K562 (cell line): ENCODE measurements around the gene SRGN. TPM values are rescaled to one million over a fixed set of nuclear protein-coding genes. Genes with fewer than 3 reads are reported as not detected.
"Not testable (repeated sequence)": the region's sequence is repeated elsewhere in the genome, so short reads cannot be mapped to it uniquely, and the experiment has no call there.

Source experiments
- ATAC-seq: fragments of 200-7000 bp; cut with Tn5 transposase; 3 replicates; pipeline ENCODE4 v1.9.1; 2020; ENCODE audit warnings: moderate library complexity
- BruUV-seq: library from RNA; stranded (reverse); fragments of 400-500 nt; replicated peaks from 2 replicates; lab custom pipeline; 2021; lab: Mats Ljungman, UMichigan
- CTCF ChIA-PET: fragments of 300-600 bp; formaldehyde crosslinking; extraction: SDS; loops from one replicate; lab custom pipeline; 2021; ENCODE audit warnings: low intra/inter-chr PET ratio; lab: Yijun Ruan, JAX
- POLR2A ChIA-PET: fragments of 300-600, 350-650 bp; sonication (Branson Sonifier 250); formaldehyde crosslinking; extraction: SDS; loops from one replicate; lab custom pipeline; 2021; ENCODE audit warnings: antibody characterized with exemption, inconsistent platforms; lab: Yijun Ruan, JAX
- DNase-seq, 4 experiments: peaks; one replicate each; pipeline versions ENCODE4 v3.0.0 to v3.0.0-alpha.2; 2011 to 2018; ENCODE audit warnings: low spot score in 3 of 4, mixed read lengths in 3 of 4; ENCODE audit errors: extremely low read depth in 1 of 4
- FAIRE-seq: peaks from 2 replicates; lab custom pipeline; 2011; peaks lifted over from hg19 to GRCh38; lab: Jason Lieb, UNC
- H2AFZ ChIP-seq: 2 replicates; pipeline ENCODE4 v1.6.0; 2011; ENCODE audit warnings: low read depth, low read length, control low read depth, inconsistent platforms
- H3K27ac ChIP-seq: fragments of 200-600 bp; 3 replicates; pipeline ENCODE4 v1.8.0; 2011; ENCODE audit warnings: low read depth, mild to moderate bottlenecking, control low read depth, inconsistent platforms, low read length, moderate library complexity, mixed read lengths; ENCODE audit errors: extremely low read depth
- H3K27me3 ChIP-seq, 2 experiments: fragments of 300-600 bp in 1 of 2; 2 replicates in 1 of 2; 3 replicates in 1 of 2; pipeline versions ENCODE4 v1.6.0 to v1.8.0; 2011; ENCODE audit warnings: inconsistent platforms in 2 of 2, low read length in 2 of 2, mild to moderate bottlenecking in 1 of 2, mixed read lengths in 1 of 2, moderate library complexity in 1 of 2; ENCODE audit not compliant: control insufficient read depth in 2 of 2, insufficient read depth in 2 of 2
- H3K36me3 ChIP-seq: fragments of 300-600 bp; 3 replicates; pipeline ENCODE4 v1.8.0; 2011; ENCODE audit warnings: mild to moderate bottlenecking, low read length, inconsistent platforms; ENCODE audit not compliant: control insufficient read depth, insufficient read depth
- H3K4me1 ChIP-seq, 2 experiments: fragments of 200-600 bp in 1 of 2; replicated peaks in 1 of 2; 2 replicates in 1 of 2; 3 replicates in 1 of 2; pipeline versions ENCODE4 v1.5.1 to v1.8.0; 2011; ENCODE audit warnings: inconsistent platforms in 2 of 2, low read length in 2 of 2, mild to moderate bottlenecking in 1 of 2, mixed read lengths in 1 of 2, moderate library complexity in 1 of 2; ENCODE audit not compliant: control insufficient read depth in 2 of 2, insufficient read depth in 2 of 2
- H3K4me2 ChIP-seq: 2 replicates; pipeline ENCODE4 v1.6.1; 2011; ENCODE audit warnings: low read length, control low read depth, inconsistent platforms, mixed read lengths; ENCODE audit not compliant: insufficient read depth
- H3K4me3 ChIP-seq: fragments of 200-600 bp; sonication (generic), shearing (Covaris generic); 2 replicates; pipeline ENCODE4 v1.5.1; 2016; ENCODE audit warnings: control low read depth, inconsistent platforms
- H3K79me2 ChIP-seq: fragments of 200-600 bp; 3 replicates; pipeline ENCODE4 v1.8.0; 2011; ENCODE audit warnings: low read length, inconsistent platforms; ENCODE audit not compliant: control insufficient read depth, insufficient read depth
- H3K9ac ChIP-seq, 2 experiments: 2 replicates each; pipeline versions ENCODE4 v1.6.0 to v1.6.1; 2011; ENCODE audit warnings: low read depth in 2 of 2, low read length in 2 of 2, control low read depth in 1 of 2, inconsistent platforms in 1 of 2, mild to moderate bottlenecking in 1 of 2, mixed read lengths in 1 of 2; ENCODE audit not compliant: insufficient read depth in 1 of 2
- H3K9me1 ChIP-seq: one replicate; pipeline ENCODE4 v1.6.0; 2011; ENCODE audit warnings: inconsistent platforms, mild to moderate bottlenecking, low read length, moderate library complexity; ENCODE audit not compliant: control insufficient read depth, insufficient read depth
- H3K9me3 ChIP-seq: replicated peaks from 2 replicates; pipeline ENCODE4 v1.5.1; 2011; ENCODE audit warnings: low read depth, low read length, inconsistent platforms; ENCODE audit not compliant: control insufficient read depth, insufficient read depth
- H4K20me1 ChIP-seq: replicated peaks from 2 replicates; pipeline ENCODE4 v1.6.1; 2011; ENCODE audit warnings: low read length, inconsistent platforms, mixed read lengths; ENCODE audit not compliant: control insufficient read depth, insufficient read depth
- CBFA2T3 ChIP-seq: fragments of 450-650 bp; IDR thresholded peaks from 2 replicates; pipeline ENCODE4 v1.6.1; 2017
- CTCF ChIP-seq, 3 experiments: IDR thresholded peaks in 2 of 3; conservative IDR thresholded peaks in 1 of 3; 2 replicates each; pipeline ENCODE4 v1.5.1; 2011 to 2012; ENCODE audit warnings: low read length in 3 of 3, mild to moderate bottlenecking in 3 of 3, control low read depth in 2 of 3, improper control_type of control experiment in 1 of 3, inconsistent platforms in 1 of 3, low read depth in 1 of 3, mixed read lengths in 1 of 3, moderate library complexity in 1 of 3; ENCODE audit not compliant: insufficient read depth in 2 of 3
- KDM1A ChIP-seq, 2 experiments: fragments of 450-650 bp; IDR thresholded peaks; 2 replicates each; pipeline ENCODE4 v1.6.1; 2016; ENCODE audit warnings: mild to moderate bottlenecking in 2 of 2
- ZNF121 ChIP-seq: sonication (generic); formaldehyde crosslinking; conservative IDR thresholded peaks from 2 replicates; pipeline ENCODE4 v1.8.0; 2022; ENCODE audit warnings: missing genetic modification reagents
- WGBS: fragments of 100-300 bp; shearing (Covaris generic); methylation state at CpG from one replicate; pipeline ENCODE4 v1.1.6; 2016; ENCODE audit warnings: low coverage, mixed read lengths; ENCODE audit not compliant: insufficient coverage; ENCODE audit errors: missing lambda C conversion rate; 5-methylcytosine and 5-hydroxymethylcytosine counted together
- in situ Hi-C: fragments of 300-500 bp; cut with MboI; formaldehyde crosslinking; loops from 4 replicates; pipeline ENCODE4 v1.15.0; 2018; ENCODE audit warnings: inconsistent platforms, mixed read lengths
- intact Hi-C: fragments of 100-400 bp; cut with micrococcal nuclease; formaldehyde crosslinking; loops from 2 replicates; pipeline ENCODE4 v1.14.2; 2022
- polyA plus RNA-seq, 8 experiments: library from polyadenylated mRNA; depleted of rRNA in 4 of 8; stranded (reverse) in 5 of 8; unstranded in 3 of 8; fragments of >200 nt; fragmentation: Nextera tagmentation in 2 of 8; fragmentation: Illumina TruSeq in 1 of 8; extraction: Ambion mirVana in 2 of 8; extraction: Trizol in 1 of 8; gene quantifications; 2 replicates each; pipeline versions ENCODE4 v1.2.1 to v1.2.3, GENCODE V29; 2011 to 2014; ENCODE audit warnings: inconsistent platforms in 1 of 8, missing spikeins in 1 of 8
- total RNA-seq, 7 experiments: library from RNA; depleted of rRNA in 6 of 7; stranded (reverse); fragments of >200 nt in 6 of 7; fragmentation: Illumina TruSeq in 2 of 7; extraction: Trizol in 2 of 7; gene quantifications; 2 replicates each; pipeline versions ENCODE4 v1.2.1 to v1.2.3, GENCODE V29; 2011 to 2021; ENCODE audit warnings: low replicate concordance in 1 of 7

Gene SRGN
- total and polyA plus RNA-seq, 9 of the 15 experiments (the other 6 are each of a cell fraction or from before 2014, with no cell fraction given), result 136 to 304 (median 180) TPM

GRCh38 chr10:69142074-69142473, 54.2 kb downstream of the SRGN start:
- intact Hi-C loops, H3K4me3 ChIP-seq, H3K4me2 ChIP-seq, H3K9me3 ChIP-seq, BruUV-seq, H3K9ac ChIP-seq, H2AFZ ChIP-seq, FAIRE-seq, CTCF ChIA-PET, H3K27ac ChIP-seq, H3K4me1 ChIP-seq, H3K9me1 ChIP-seq, ATAC-seq, in situ Hi-C loops, H4K20me1 ChIP-seq, H3K27me3 ChIP-seq, DNase-seq: not testable (repeated sequence)
- POLR2A ChIA-PET, result interaction anchor here (0.7 to 1.0 kb wide), 3 partner anchors 28 to 652 kb away, joined by 3 to 4 read pairs (median 3); no protein-coding TSS in a partner anchor
- peaks cover 27% of the 10 kb centered on the region; the same call in 2 of the 3 replicates for H3K36me3 ChIP-seq
- H3K79me2 ChIP-seq, result peaks cover 86% of the 10 kb centered on the region
- 100% methylated on average over 2 of the region's 3 CpGs for WGBS
- peak; percentile 82 for TF ChIP-seq ZNF121 (CRISPR knock-in tag)

- H3K9me3 ChIP-seq, result no peaks in the 10 kb centered on the region
- H3K4me2 ChIP-seq, result no peak overlapping the region
- H3K9me1 ChIP-seq, result no peaks in the 10 kb centered on the region
- peaks cover 87% of the 10 kb centered on the region for H3K79me2 ChIP-seq
- ATAC-seq, result 0 out of 3 replicates have a peak, but pooled peaks have one; percentile 9
- TF ChIP-seq KDM1A (IDR thresholded peaks at IDR 0.05) (no peak), CBFA2T3 (no peak), CTCF (IDR thresholded peaks at IDR 0.05 in 2 of 3, conservative IDR thresholded peaks at IDR 0.05 in 1 of 3; ENCODE audit: insufficient read depth in 2 of 3, low read depth in 1 of 3, low read length in 3 of 3) (peak in 1 of 3 experiments; percentile 5; a peak in 1 of 6 replicates)
- in situ Hi-C loops, result no loop called here
- peaks cover 20% of the 10 kb centered on the region; the same call in 1 of the 3 replicates for H3K36me3 ChIP-seq
- no peak for DNase-seq
- no peak for FAIRE-seq
- 55% methylated on average over 3 of the region's 3 CpGs for WGBS
- H2AFZ ChIP-seq, result no peak overlapping the region
- no peaks in the 10 kb centered on the region; the same call in 1 of the 2 replicates for H4K20me1 ChIP-seq
- CTCF ChIA-PET, result no interaction called here
- intact Hi-C loops, result no loop called here
- no peaks in the 10 kb centered on the region for H3K27me3 ChIP-seq
- no peak overlapping the region for H3K27ac ChIP-seq
- no peaks in the 10 kb centered on the region; a peak in 1 of 5 replicates for H3K4me1 ChIP-seq
- H3K4me3 ChIP-seq, result no peak overlapping the region
- H3K9ac ChIP-seq, result no peak overlapping the region
- no TSS peak for BruUV-seq
- POLR2A ChIA-PET, result interaction anchor here (0.6 to 1.1 kb wide), 6 partner anchors 10 to 653 kb away, joined by 3 to 4 read pairs (median 3); no protein-coding TSS in a partner anchor
Observed at GRCh38 chr10:69142983-69143382, 55.1 kb downstream of the SRGN start.
